Measurements from ENCODE around the gene SH3PXD2A.
"Not testable (repeated sequence)": the region's sequence is repeated elsewhere in the genome, so short reads cannot be mapped to it uniquely, and the experiment has no call there.

SH3PXD2A gene

DNA sequence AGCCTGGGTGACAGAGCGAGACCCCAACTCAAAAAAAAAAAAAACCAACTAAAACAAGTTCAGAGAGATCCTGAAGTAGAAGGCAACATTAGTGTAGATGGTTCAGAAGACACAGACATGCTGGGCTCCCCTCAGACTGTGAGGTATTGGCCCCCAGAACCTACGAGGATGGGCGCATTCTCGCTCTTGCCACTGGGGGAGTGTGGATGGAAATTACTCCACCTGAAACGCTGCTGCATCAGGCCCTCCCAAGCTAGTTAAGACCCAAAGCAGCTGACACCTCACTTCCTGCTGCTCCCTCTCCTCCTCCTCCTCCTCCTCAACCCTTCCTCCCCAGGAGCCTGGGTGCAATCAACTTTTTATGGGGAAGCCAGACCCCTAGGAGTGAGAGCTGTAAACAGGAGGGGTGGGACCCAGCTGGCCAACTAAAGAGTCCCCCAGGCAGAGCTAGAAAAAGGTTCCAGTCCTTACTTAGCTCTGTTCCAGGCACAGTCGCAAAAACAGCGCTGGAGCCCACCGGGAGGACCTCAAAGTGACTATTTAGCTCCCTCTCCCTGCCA, 7.4 kb downstream of the SH3PXD2A start:
- DNase-seq: no peak

DNA sequence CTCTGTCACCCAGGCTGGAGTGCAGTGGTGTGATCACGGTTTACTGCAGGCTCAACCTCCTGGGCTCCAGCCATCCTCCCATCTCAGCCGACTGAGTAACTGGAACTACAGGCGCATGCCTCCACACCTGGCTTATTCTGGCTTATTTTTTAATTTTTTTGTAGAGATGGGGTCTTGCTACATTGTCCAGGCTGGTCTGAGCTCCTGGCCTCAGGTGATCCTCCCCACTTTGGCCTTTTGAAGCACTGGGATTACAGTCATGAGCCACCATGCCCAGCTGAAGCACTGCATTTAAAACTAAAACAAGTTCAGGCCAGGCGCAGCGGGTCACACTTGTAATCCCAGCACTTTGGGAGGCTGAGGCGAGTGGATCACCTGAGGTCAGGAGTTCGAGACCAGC, 8.0 kb downstream of the SH3PXD2A start:
- no peak for DNase-seq

DNA sequence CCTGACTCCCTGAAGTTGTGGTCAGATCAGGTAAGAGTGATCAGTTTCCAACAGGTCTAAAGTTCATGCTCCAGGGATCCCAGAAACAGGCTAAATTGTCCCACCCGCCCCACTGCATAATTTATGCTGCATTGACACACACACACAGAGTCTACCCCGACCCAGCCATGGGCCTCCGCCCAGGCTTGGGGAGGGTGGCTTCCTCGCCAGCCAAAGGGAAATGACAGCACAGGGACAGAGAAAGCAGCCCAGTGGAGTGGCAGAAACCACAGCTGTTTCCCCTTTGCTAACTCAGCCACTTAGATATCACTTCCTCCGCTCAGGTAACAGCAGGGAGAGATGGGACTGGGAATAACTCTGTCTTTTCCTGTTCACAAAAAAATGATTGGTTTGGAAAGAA, 9.4 kb downstream of the SH3PXD2A start:
- DNase-seq: no peak

DNA sequence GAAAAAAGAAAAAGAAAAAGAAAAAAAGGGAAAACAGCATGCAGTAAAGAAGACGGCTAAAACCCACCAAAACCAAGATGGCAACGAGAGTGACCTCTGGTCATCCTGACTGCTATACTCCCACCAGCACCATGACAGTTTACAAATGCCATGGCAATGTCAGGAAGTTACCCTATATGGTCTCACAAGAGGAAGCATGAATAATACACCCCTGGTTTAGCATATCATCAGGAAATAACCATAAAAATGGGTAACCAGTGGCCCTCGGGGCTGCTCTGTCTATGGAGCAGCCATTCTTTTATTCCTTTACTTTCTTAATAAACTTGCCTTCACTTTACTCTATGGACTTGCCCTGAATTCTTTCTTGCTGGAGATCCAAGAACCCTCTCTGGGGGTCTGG, 10.0 kb downstream of the SH3PXD2A start:
- DNase-seq: not testable (repeated sequence)

DNA sequence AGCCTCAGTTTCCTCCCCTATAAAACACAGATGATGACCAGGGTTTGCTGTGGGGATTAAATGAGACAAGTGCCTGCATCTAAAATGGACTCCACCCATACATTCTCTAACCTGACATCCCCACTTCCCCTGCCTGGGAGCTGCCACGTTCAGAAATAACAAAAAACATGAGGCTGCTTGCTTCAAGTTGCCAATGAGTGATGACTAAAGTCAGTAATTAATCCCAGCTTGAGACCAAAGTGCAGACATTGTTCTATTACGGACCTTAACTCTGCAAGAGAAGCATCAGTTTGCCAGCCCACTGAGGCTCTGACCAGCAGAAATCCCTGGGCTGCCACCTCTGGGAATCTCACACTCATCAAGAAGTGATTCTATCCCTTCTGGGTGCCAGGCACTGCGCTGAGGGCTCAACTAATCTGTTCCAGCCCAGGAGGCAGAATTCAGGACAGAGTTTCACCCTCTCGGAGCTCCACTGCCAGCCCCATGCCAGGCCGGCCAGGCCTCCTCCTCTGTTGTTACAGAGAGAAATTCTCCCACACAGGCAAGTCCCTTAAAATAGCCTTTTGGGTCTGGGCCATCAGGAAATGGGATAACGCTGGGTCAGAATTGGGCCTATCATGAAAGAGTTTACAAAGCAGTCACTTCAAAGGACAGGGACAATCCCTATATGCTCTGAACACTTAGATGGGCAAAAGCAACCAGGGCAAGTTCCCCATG, 11.4 kb downstream of the SH3PXD2A start:
- peak; percentile 83 for DNase-seq

DNA sequence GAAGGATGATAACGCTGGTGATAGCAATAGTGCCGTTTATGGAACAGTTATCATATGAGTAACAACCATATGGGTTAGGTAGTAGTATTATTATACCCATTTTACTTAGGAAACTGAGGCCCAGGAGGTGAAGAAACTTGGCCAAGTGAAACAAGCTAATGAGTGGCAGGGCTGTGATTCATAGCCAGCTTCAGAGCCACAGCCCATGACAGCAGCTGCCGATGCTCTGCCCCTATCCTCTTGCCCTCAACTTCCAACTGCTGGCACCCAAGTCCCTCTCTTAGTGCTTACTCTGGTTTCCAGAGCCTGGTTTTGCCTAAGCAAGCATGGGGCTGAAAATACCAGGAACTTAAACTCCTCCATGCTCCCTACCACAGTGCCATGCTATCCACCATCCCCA, 12.3 kb downstream of the SH3PXD2A start:
- DNase-seq: no peak

DNA sequence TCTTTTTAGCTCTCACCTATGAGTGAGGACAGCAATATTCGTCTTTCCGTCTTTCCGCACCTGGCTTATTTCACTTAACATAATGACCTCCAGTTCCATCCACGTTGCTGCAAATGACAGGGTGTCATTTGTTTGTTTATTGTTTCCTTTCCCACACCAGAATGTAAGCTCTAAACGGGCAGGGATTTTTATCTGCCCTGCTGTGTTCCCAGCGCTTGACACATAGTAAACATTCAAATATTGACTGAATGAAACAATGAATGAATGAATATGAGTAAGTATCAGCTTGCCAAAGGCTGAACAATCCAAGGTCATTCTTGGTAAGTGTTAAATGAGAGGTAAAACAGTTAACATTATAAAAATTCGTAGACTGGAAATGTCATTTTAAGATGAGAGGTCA, 12.8 kb downstream of the SH3PXD2A start:
- DNase-seq: no peak

DNA sequence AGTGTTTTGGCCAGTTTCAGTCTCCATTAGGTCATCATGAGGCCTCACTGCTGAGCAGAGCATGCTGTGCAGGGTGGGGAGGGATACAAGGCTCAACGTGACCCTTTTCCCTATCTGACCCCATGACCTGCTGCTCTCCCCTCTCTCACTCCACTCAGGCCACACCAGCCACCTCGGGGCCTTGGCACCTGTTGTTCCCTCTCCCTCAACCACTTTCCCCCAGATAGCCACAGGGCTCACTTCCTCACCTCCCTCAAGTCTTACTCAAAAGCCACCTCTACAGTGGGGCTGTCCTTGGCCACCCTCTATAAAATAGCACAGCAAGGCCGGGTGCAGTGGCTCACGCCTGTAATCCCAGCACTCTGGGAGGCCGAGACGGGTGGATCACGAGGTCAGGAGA, 13.9 kb downstream of the SH3PXD2A start:
- no peak for DNase-seq

DNA sequence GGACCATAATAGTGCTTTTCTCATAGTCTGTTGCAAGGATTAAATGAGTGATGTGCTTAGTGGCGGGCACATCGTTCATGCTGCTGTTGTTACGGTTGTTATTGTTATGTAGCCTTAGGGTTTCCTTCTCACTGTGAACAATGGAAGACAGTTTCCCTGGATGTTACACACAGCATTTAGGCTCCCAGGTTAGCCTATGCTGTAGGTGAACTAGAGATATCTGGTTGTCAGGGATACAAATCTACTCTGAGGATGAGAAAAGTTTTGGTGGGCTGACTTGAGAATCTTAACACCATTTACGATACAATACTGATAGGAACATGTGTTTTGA, 14.7 kb downstream of the SH3PXD2A start:
- no peak for DNase-seq

DNA sequence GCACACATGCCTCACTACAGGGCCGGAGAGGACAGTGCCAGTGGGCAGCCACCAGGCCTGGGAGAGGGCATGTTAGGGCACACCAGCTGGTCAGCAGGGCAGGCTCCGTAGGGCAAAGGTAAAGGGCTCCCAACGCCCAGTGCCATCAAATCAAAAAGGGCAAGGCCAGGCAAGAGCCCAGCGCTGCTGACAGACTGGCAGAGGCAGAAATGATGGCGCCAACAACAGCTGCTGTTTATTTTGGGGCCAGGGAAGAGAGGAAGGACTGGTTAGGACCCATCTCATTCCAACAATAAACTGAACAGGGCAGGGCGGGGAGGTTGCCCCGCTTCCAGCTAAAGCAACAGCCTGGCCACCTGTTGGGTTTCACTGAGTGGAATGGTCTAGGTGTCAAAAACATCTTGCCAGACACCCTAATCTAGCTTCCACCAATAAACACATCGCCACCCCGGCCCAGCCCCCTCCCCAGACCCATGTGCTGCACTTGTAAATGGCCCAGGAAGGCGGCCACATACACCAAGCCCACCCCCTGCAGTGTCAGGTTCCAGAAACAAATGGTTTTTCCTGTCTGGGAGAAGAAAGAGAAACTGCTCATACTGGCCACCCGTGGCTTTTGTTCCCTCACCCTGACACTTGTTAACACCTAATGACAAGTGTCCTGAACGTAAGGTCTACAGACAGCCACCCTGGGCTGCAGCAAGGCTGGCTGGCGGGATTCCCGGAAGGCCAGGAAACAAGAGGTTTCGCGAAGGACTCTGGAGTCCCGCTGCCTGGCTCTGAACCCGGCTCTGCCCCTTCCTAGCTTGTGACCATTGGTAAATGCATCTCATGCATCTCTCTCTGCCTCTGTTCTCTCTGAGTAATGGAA, 15.3 kb downstream of the SH3PXD2A start:
- DNase-seq: no peak

DNA sequence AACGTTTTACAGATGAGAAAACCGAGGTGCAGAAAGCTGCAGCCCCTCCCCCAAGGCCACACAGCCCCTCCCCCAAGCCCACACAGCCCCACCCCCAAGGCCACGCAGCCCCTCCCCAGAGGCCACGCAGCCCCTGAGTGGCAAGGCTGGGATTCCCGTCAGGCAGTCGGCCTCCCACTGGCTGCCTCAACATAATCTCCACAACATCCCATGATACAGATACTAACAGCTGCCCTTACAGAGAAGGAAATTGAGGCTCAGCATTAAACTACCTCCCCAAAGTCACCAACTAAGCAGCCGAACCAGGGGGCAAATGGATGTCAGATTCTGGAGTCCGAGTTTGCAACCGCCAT, 15.9 kb downstream of the SH3PXD2A start:
- no peak for DNase-seq

DNA sequence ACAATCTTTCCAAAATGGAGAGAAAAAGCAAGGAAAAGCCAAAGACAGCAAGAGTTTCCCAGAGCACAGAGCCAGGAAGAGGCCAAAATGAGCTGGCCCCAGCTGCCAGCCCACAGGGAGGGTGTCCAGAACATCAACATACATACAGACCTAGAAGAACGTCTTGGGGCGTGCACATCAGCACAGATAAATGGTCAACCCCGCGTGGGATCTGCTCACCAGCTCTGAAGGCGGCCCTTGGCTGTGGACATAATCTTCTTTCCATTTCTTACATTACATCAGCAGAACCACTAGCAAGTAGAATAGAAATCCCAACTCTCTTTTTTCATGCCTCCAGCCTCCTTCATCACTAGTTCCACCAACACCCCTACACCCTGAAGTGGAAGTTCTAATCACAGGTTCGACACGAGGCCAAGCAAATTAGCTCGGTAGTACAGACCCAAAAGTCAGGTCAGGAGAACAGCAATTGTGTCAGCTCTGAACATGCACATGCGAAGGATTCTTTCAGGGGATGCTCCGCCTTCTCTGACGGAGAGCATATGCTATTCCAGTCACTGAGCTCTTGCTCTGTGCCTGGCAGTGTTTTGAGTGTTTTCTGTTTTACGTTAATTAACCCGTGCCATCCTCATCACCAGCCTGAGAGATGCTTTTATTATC, 16.4 kb downstream of the SH3PXD2A start:
- DNase-seq: no peak

DNA sequence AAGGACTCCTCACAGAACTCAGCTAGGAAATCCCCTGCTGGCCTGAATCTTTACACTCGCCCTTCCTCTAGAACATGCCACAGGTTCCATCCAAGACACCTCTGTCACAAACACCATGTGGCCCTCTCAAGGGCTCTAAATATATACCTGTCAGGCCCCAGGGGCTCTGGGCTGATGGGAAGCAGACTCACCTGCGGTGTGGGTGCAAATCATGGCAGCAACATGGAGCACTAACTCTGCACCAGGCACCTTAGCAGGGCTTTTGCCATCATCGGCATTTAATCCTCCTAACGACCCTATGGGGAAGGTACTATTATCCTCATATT, 17.3 kb downstream of the SH3PXD2A start:
- no peak for DNase-seq

DNA sequence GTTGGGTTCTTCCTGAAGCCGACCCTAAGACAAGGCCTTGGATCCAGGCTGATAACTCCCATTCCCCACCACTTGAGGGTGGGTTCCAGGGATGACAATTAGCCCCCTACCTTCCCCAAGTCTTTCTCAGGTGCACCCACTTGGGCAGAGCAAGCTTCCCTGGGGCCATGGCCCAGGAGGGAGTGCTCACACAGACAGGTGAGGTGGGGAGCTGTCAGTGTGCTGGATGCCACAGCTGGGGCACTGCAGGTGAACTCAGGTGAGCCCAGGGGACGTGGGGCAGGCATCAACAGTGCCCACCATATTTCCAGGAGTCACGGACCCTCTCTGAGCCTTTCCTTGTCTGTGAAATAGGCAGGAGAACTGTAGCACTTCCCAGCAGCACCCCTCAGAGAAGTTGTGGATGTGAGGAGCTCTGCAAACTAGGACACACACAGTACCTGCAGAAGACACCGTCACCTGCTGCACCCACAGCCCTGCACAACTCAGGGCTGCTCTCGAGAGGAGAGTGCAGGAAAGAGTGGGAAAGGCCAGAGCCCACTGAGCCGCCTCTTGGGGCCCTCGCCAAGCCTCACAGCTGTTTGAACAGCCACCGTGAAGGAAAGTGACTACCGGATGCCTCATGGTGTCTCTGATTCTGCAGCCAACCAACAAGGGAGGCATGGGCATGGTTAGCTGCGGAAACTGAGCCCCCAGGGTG, 17.9 kb downstream of the SH3PXD2A start:
- no peak for DNase-seq

DNA sequence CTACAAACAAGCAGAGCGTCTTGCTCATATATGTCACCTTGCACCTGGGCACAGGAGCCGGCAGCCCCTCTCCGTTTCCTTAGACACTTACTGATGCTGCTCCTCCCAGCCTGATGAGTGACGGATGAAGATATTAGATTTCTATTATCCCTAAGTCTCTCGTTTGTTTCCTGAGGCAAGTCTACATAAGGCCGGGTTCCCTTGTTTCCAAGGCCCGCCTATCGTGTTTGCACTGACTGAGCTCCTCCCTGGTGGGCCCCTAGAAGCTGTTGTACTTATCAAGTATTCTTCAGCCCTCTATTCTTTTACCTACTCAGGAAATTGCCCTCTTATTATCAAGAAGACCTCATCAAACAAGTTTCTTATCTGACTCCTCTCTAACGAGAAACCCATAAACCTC, 18.5 kb downstream of the SH3PXD2A start:
- DNase-seq: no peak

DNA sequence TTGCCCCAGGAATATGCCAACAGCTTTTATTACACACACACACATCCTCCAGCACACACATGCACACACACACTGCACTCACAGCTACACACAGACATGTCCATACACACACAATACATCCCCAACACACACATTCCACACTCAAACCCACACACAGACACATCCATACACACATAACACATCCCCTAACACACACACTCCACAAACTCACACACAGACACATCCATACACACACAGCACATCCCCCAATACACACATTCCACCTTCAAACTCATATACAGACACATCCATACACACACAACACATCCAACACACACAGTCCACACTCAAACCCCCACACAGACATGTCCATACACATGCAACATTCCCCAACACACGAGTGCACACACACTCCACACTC, 19.1 kb downstream of the SH3PXD2A start:
- DNase-seq: no peak

DNA sequence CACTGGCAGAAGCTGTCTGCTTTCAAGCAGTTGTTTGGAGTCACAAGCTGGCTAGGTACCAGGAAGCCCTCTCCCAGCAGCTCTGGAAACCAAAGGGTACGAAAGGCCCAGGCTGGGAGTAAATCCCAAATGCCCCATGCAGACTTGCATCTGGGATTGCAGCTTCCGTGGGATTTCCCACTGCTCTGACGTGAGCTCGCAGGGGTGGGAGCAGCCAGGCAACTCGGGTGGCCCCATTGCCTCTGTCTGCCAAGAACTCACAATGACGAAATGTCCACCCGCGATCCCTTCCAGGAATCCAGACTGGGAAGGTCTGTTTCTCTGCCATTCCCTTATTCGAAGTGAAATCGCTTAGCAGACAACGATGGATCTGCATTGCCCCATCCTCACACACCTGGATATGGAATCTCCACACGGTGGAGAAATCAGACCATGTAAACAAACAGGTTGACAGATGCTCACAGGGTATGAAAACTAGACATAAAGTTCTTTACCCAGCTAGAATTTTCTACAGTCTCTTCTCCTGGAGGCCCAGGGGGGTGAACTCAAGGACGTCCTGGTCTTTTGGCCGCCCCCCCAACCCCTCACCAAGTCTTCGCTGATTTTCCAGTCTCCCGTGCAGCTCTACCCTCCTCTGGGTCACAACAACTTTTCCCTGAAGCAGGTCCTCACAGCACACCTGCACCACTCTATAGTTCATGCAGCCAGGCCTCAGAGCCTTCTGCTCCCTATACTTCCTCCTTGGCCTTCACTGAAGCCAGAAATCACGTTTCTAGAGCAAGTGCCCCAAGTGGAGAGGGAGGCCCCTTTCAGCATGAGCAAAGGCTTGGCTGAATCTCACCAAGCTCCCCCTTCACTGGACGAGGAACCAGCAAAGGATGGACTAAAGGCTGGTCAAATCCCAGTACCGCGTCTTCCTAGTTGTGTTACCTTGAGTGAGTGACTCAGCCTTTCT, 20.0 kb downstream of the SH3PXD2A start:
- peak; percentile 54 for DNase-seq

DNA sequence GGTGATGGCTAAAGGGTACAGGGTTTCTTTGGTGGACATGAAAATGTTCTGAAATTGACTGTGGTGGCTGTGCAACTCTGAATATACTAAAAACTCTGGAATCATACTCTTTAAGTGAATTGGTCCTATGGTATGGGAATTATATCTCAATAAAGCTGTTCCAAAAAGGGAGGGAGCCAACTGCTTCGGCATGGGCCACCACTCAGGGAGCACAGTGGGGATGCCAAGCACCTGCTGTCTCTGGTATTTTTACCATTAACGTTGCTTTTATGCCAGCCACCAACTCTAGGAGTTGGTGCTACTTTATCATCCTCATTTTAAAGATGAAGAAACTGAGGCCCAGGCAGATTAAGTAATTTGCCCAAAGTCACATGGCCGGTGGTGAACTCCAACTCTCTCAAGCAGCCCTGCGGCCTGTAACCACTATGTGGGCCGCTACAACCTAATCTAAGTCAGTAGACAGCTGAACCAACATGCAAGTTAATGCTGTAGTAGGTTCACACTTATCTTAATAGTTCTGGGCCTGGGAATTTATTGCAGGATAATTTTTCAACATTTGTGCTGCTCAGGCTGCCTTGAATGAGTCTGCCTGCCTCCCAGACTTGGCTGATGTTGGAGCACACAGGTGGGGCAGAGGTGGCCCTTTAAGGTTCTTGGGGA, 20.8 kb downstream of the SH3PXD2A start:
- DNase-seq: no peak

DNA sequence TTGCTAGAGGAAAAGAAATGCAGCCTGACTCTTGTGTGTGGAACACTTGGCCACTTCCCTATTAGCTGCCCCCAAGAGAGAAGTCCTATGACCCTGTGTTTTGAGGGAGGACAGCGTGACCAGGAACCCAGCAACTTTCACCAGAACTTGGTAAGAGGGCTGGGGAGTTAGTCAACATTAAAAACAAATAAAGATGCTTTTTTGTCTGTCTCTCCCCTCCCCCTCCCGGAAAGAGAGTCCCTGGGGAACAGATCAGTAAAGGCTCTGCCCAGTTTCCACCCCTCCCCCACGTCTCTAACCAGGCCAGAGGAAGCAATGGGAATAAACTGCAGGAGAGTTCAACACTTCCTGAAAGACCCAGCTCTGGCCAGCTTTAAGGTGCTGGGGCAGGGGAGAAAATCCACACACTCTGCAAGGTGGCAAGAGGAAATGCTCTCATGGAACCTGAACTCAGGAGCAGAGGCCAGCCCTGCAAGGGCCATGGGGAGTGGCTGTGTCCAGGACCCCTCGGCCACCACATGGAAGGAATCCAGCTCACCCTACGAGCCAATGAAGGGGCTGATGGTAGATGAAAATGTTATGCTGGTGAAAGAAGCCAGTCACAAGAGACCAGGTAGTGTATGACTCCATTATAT, 21.5 kb downstream of the SH3PXD2A start:
- peak; percentile 51 for DNase-seq

DNA sequence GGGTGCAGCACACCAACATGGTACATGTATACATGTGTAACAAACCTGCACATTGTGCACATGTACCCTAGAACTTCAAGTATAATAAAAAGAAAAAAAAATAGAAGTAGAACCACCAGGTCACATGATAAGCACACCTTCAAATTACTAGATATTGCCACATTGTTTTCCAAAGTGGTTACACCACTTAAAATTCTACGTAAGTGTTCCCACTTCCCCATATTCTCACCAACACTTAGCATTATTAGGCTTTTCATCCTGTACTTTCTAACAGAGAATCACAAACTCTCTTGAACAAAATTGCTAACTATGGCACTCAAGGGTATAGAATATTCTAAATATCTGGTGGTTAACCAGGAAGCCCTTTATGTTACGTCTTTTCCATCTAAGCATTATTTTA, 22.6 kb downstream of the SH3PXD2A start:
- no peak for DNase-seq

DNA sequence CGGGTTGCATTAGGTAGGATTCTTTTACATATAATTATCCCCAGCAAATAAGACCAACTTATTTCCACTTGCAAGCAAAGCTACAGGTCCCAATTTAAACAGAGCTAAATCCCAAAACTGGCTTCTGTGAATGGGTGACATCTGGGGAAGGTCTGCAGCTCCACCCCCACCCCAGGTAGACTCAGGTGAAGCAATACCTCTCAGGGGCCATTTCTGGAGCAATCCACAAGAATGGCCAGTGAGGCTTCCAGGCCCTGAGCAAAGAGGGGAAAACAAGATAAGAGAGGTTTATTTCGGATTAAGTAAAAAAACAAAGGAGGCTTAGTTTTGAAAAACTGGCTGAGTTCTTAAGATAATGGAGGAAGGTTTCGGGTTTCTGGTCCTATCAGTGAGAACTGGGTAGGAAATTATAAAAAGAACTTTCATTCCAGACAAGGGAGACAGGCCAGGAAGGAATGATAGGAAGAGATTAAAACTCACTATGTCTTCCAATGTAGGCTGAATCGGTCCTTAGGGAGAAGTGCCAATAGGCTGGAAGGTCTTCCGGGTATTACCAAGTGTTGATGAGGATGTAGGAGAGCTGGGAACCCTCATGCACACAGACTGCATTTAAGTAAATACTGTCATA, 25.4 kb downstream of the SH3PXD2A start:
- no peak for DNase-seq

All from fibroblast of skin of right biceps (primary cell).